Measurements from ENCODE around the gene EHD3.

EHD3 gene

GRCh38 chr2:31238126-31238905, 4.4 kb downstream of the EHD3 start:
- Mint-ChIP-seq H3K36me3 (no peaks in the 10 kb centered on the region), H3K9me3 (no peaks in the 10 kb centered on the region), H3K4me1 (peaks cover 14% of the 10 kb centered on the region), H3K4me3 (no peak overlapping the region), H3K27ac (peak overlapping the region; percentile 34)
- ATAC-seq = no peak
- no peak for DNase-seq (ENCODE audit: low spot score in 2 of 2)

- Mint-ChIP-seq H3K4me3 (no peak overlapping the region), H3K4me1 (peaks cover 11% of the 10 kb centered on the region), H3K9me3 (no peaks in the 10 kb centered on the region), H3K27ac (peak overlapping the region; percentile 34), H3K36me3 (no peaks in the 10 kb centered on the region)
- ATAC-seq (no peak), DNase-seq (ENCODE audit: low spot score in 2 of 2) (no peak)
Measured at GRCh38 chr2:31238906-31239592, 5.1 kb downstream of the EHD3 start.

GRCh38 chr2:31239593-31240177, 5.7 kb downstream of the EHD3 start:
- Mint-ChIP-seq H3K36me3 (no peaks in the 10 kb centered on the region), H3K4me1 (peaks cover 11% of the 10 kb centered on the region), H3K27ac (no peak overlapping the region), H3K4me3 (no peak overlapping the region), H3K9me3 (no peaks in the 10 kb centered on the region)
- DNase-seq (ENCODE audit: low spot score in 2 of 2) (no peak), ATAC-seq (no peak)

- H3K4me1 Mint-ChIP-seq = peaks cover 6% of the 10 kb centered on the region
- H3K27ac Mint-ChIP-seq = peak overlapping the region; percentile 20
- DNase-seq (ENCODE audit: low spot score in 2 of 2) (no peak), ATAC-seq (no peak)
- no peaks in the 10 kb centered on the region for H3K36me3 Mint-ChIP-seq
- no peak overlapping the region for H3K4me3 Mint-ChIP-seq
- no peaks in the 10 kb centered on the region for H3K9me3 Mint-ChIP-seq
Measured at GRCh38 chr2:31240381-31241365, 6.7 kb downstream of the EHD3 start.

GRCh38 chr2:31241625-31242270, 7.8 kb downstream of the EHD3 start:
- no peak overlapping the region for H3K27ac Mint-ChIP-seq
- no peak overlapping the region for H3K4me3 Mint-ChIP-seq
- no peaks in the 10 kb centered on the region for H3K9me3 Mint-ChIP-seq
- ATAC-seq = no peak
- H3K4me1 Mint-ChIP-seq = peaks cover 4% of the 10 kb centered on the region
- H3K36me3 Mint-ChIP-seq = no peaks in the 10 kb centered on the region
- no peak for DNase-seq (ENCODE audit: low spot score in 2 of 2)

GRCh38 chr2:31243053-31243452, 9.1 kb downstream of the EHD3 start:
- H3K4me3 Mint-ChIP-seq = no peak overlapping the region
- no peak overlapping the region for H3K27ac Mint-ChIP-seq
- no peaks in the 10 kb centered on the region for H3K36me3 Mint-ChIP-seq
- no peak for ATAC-seq
- no peak for DNase-seq (ENCODE audit: low spot score in 2 of 2)
- H3K9me3 Mint-ChIP-seq = no peaks in the 10 kb centered on the region
- H3K4me1 Mint-ChIP-seq = no peaks in the 10 kb centered on the region

GRCh38 chr2:31244101-31244500, 10.1 kb downstream of the EHD3 start:
- Mint-ChIP-seq H3K4me3 (no peak overlapping the region), H3K4me1 (no peaks in the 10 kb centered on the region), H3K27ac (no peak overlapping the region), H3K36me3 (no peaks in the 10 kb centered on the region), H3K9me3 (no peaks in the 10 kb centered on the region)
- DNase-seq (ENCODE audit: low spot score in 2 of 2) = no peak
- ATAC-seq = no peak

GRCh38 chr2:31246184-31246852, 12.4 kb downstream of the EHD3 start:
- H3K36me3 Mint-ChIP-seq = no peaks in the 10 kb centered on the region
- H3K4me3 Mint-ChIP-seq = no peak overlapping the region
- H3K27ac Mint-ChIP-seq = no peak overlapping the region
- no peak for ATAC-seq
- DNase-seq (ENCODE audit: low spot score in 2 of 2) = no peak
- H3K9me3 Mint-ChIP-seq = no peaks in the 10 kb centered on the region
- H3K4me1 Mint-ChIP-seq = no peaks in the 10 kb centered on the region

- H3K27ac Mint-ChIP-seq = no peak overlapping the region
- DNase-seq (ENCODE audit: low spot score in 2 of 2) (no peak), ATAC-seq (no peak)
- H3K9me3 Mint-ChIP-seq = no peaks in the 10 kb centered on the region
- H3K36me3 Mint-ChIP-seq = peaks cover 5% of the 10 kb centered on the region
- H3K4me3 Mint-ChIP-seq = no peak overlapping the region
- no peaks in the 10 kb centered on the region for H3K4me1 Mint-ChIP-seq
Measured at GRCh38 chr2:31247711-31248110, 13.8 kb downstream of the EHD3 start.

- H3K9me3 Mint-ChIP-seq = no peaks in the 10 kb centered on the region
- H3K36me3 Mint-ChIP-seq = peaks cover 5% of the 10 kb centered on the region
- H3K27ac Mint-ChIP-seq = no peak overlapping the region
- H3K4me3 Mint-ChIP-seq = no peak overlapping the region
- no peaks in the 10 kb centered on the region for H3K4me1 Mint-ChIP-seq
- DNase-seq (ENCODE audit: low spot score in 2 of 2) (no peak), ATAC-seq (no peak)
Measured at GRCh38 chr2:31248139-31248538, 14.2 kb downstream of the EHD3 start.

- no peaks in the 10 kb centered on the region for H3K4me1 Mint-ChIP-seq
- peaks cover 5% of the 10 kb centered on the region for H3K36me3 Mint-ChIP-seq
- DNase-seq (ENCODE audit: low spot score in 2 of 2) = no peak
- peak; percentile 16 for ATAC-seq
- H3K27ac Mint-ChIP-seq = no peak overlapping the region
- H3K9me3 Mint-ChIP-seq = no peaks in the 10 kb centered on the region
- no peak overlapping the region for H3K4me3 Mint-ChIP-seq
Measured at GRCh38 chr2:31249009-31249690, 15.2 kb downstream of the EHD3 start.

GRCh38 chr2:31251018-31251417, 17.1 kb downstream of the EHD3 start:
- ATAC-seq = no peak
- Mint-ChIP-seq H3K36me3 (peaks cover 5% of the 10 kb centered on the region), H3K27ac (no peak overlapping the region), H3K4me1 (no peaks in the 10 kb centered on the region), H3K9me3 (no peaks in the 10 kb centered on the region), H3K4me3 (no peak overlapping the region)
- DNase-seq (ENCODE audit: low spot score in 2 of 2) = no peak

- no peaks in the 10 kb centered on the region for H3K9me3 Mint-ChIP-seq
- DNase-seq (ENCODE audit: low spot score in 2 of 2) (no peak), ATAC-seq (no peak)
- no peak overlapping the region for H3K27ac Mint-ChIP-seq
- no peak overlapping the region for H3K4me3 Mint-ChIP-seq
- no peaks in the 10 kb centered on the region for H3K4me1 Mint-ChIP-seq
- H3K36me3 Mint-ChIP-seq = peaks cover 5% of the 10 kb centered on the region
Measured at GRCh38 chr2:31251851-31252250, 17.9 kb downstream of the EHD3 start.

Measured in stimulated activated effector memory CD8-positive, alpha-beta T cell treated with anti-CD3 and anti-CD28 coated beads, Interleukin-12 subunit alpha, Interleukin-12 subunit beta, amount 100 ng/mL, for 72 hours (primary cell).